Activated T-helper 2 cell treated with anti-CD3 and anti-CD28 coated beads, Interferon-gamma antibody, Interleukin-2, Interleukin-4, amounts not matched to agents 10 μg/mL and 5 μg/mL and 100 μg/mL, durations not matched to agents 14 hours and 24 hours and 36 hours (primary cell): Measurements from ENCODE around the gene NR1H2. TPM values are rescaled to one million over a fixed set of nuclear protein-coding genes. Genes with fewer than 3 reads are reported as not detected.
"Not testable (repeated sequence)": the region's sequence is repeated elsewhere in the genome, so short reads cannot be mapped to it uniquely, and the experiment has no call there.

Source experiments
- DNase-seq: peaks from one replicate; pipeline ENCODE4 v3.0.0; 2021; ENCODE audit warnings: low spot score
- H3K27ac Mint-ChIP-seq: one replicate; pipeline ENCODE4 v1.8.0; 2021; ENCODE audit warnings: mixed read lengths
- H3K27me3 Mint-ChIP-seq: one replicate; pipeline ENCODE4 v1.8.0; 2021; ENCODE audit warnings: low read depth, mixed read lengths
- H3K36me3 Mint-ChIP-seq: one replicate; pipeline ENCODE4 v1.8.0; 2021; ENCODE audit warnings: low read depth, mixed read lengths
- H3K4me1 Mint-ChIP-seq: one replicate; pipeline ENCODE4 v1.8.0; 2021; ENCODE audit warnings: low read depth, mixed read lengths
- H3K4me3 Mint-ChIP-seq: one replicate; pipeline ENCODE4 v1.8.0; 2021; ENCODE audit warnings: low read depth, mild to moderate bottlenecking, moderate library complexity, mixed read lengths
- H3K9me3 Mint-ChIP-seq: one replicate; pipeline ENCODE4 v1.8.0; 2021; ENCODE audit warnings: mixed read lengths
- intact Hi-C: fragments of 100-400 bp; cut with micrococcal nuclease; formaldehyde crosslinking; loops from one replicate; pipeline ENCODE4 v1.15.1; 2023
- total RNA-seq: library from RNA; stranded (reverse); gene quantifications from 2 replicates; pipeline ENCODE4 v1.2.3, GENCODE V29; 2022

The NR1H2 gene
- total RNA-seq, 1 donor from 2014 or later: 79.9 TPM

- DNase-seq: no peak
- H3K9me3 Mint-ChIP-seq: no peaks in the 10 kb centered on the region
- intact Hi-C loops: loop anchor here (5.0 kb wide), 1 partner anchor 45 kb away; the partner anchor contains the start of gene NR1H2
- H3K4me1 Mint-ChIP-seq: peaks cover 52% of the 10 kb centered on the region
- peak overlapping the region; percentile 83 for H3K27ac Mint-ChIP-seq
- H3K4me3 Mint-ChIP-seq: peak overlapping the region; percentile 83
- H3K27me3 Mint-ChIP-seq: peaks cover 5% of the 10 kb centered on the region
- peaks cover 9% of the 10 kb centered on the region for H3K36me3 Mint-ChIP-seq
Measured at GRCh38 chr19:50332244-50333038, 43.8 kb upstream of the NR1H2 start.

- intact Hi-C loops: loop anchor here (5.0 kb wide), 1 partner anchor 44 kb away; the partner anchor contains the start of gene NR1H2
- Mint-ChIP-seq H3K27me3 (no peaks in the 10 kb centered on the region), H3K9me3 (no peaks in the 10 kb centered on the region), H3K36me3 (peaks cover 4% of the 10 kb centered on the region), H3K4me1 (peaks cover 48% of the 10 kb centered on the region), H3K4me3 (peak overlapping the region; percentile 83), H3K27ac (peak overlapping the region; percentile 98)
- peak; percentile 94 for DNase-seq
Measured at GRCh38 chr19:50333235-50333736, 43.0 kb upstream of the NR1H2 start.

DNA sequence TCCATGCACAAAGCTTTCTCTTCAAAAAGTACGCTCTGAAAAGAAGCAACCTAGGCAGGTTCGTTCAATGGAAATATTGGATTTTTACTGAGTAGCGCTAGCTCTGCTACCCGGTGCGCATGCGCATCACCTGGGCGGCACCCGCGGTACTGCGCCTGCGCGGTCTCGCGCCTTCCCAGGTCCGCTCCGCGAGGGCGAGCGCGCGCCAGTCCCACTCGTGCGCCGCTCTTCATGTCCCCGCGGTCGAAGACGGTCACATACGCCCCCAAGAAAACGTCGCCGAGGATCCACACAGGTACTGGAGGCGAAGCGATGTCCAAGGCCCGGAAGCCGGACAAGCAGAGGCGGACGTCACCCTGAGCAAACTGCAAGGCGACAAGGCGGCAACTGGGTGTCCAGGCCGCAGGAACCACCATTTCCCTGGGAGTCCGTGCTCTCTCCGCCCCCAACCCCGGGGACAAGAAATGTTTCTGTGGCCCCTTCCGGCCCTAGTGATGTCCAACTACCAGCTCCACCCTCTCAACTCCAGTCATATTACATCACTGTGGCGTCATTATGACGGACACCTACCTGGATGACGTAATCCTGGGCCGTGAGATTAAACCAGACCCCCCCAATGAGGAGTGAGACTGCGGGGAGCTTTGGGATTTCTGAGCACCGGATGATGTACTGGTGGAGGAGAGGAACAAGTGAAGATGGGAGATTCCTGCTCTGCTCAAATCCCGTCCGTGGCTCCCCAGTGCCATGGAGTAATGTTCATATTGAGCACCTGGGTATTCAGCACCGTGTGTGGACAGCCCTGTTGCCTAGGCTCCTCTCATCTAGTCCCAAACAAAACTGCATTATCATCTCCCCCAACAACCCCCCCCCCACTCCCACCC lies 42.3 kb upstream of the NR1H2 start:
- no peaks in the 10 kb centered on the region for H3K9me3 Mint-ChIP-seq
- peak; percentile 84 for DNase-seq
- H3K4me1 Mint-ChIP-seq: peaks cover 48% of the 10 kb centered on the region
- H3K4me3 Mint-ChIP-seq: peak overlapping the region; percentile 83
- intact Hi-C loops: loop anchor here (5.0 kb wide), 1 partner anchor 43 kb away; the partner anchor contains the start of gene NR1H2
- H3K27me3 Mint-ChIP-seq: no peaks in the 10 kb centered on the region
- H3K36me3 Mint-ChIP-seq: peaks cover 4% of the 10 kb centered on the region
- peak overlapping the region; percentile 98 for H3K27ac Mint-ChIP-seq

DNA sequence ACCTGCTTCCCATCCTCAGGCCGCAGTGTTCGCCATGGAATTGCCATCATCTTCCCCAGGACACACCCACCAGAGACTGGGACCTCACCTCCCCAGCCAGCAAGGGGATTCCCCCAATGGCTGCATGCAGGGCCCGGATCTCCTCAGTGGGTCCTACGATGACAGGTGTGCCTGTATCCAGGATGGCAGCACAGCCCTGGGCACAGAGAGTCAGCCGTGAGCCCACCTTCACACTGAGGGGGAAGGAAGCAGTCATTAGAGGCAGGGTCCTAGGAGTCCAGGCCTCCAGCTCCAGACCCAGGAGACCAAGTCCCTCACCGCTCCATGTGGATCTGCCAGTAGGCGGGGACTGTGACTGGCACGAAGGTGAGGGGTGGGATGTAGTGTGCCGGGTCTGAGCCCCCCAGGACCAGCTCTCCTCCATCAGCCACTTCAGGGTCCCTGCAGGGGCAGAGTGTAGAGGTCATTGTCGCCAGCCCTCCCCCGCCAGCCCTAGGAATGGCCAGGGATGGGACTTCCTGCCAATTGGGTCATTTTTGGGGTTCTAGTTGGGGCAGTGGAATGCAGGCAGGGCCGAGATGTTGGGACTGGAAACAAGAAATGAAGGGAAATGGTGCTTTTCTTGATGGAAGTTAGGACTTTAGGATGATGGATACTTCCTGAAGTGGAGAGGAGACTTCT lies 41.4 kb upstream of the NR1H2 start:
- H3K4me3 Mint-ChIP-seq: peak overlapping the region; percentile 53
- DNase-seq: no peak
- H3K9me3 Mint-ChIP-seq: no peaks in the 10 kb centered on the region
- intact Hi-C loops: loop anchor here (5.0 kb wide), 1 partner anchor 42 kb away; the partner anchor contains the start of gene NR1H2
- H3K27ac Mint-ChIP-seq: peak overlapping the region; percentile 11
- peaks cover 42% of the 10 kb centered on the region for H3K4me1 Mint-ChIP-seq
- H3K36me3 Mint-ChIP-seq: peaks cover 5% of the 10 kb centered on the region
- no peaks in the 10 kb centered on the region for H3K27me3 Mint-ChIP-seq

- H3K27ac Mint-ChIP-seq, H3K4me3 Mint-ChIP-seq, intact Hi-C loops, H3K27me3 Mint-ChIP-seq, DNase-seq, H3K9me3 Mint-ChIP-seq: not testable (repeated sequence)
- peaks cover 29% of the 10 kb centered on the region for H3K4me1 Mint-ChIP-seq
- peaks cover 11% of the 10 kb centered on the region for H3K36me3 Mint-ChIP-seq
Measured at GRCh38 chr19:50337031-50337430, 39.2 kb upstream of the NR1H2 start.

DNA sequence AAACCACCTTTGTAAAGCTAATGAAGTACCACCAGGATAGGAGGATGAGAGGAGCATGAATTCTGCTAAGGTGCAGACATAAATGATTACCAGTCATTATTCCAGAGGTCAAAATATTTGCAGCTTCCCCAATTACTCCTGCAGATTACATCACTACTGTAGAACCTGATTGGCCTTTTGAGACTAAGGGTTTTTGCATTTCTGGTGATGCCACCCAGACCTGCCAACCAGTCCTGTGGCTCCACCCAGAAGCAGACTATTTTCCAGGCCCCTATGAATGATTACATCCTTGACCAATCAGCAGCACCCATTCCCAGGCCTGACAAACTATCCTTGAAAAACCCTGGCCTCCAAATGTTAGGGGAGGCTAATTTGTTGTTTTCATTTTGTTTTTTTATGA lies 35.9 kb upstream of the NR1H2 start:
- intact Hi-C loops: no loop called here
- no peaks in the 10 kb centered on the region for H3K27me3 Mint-ChIP-seq
- no peak for DNase-seq
- H3K4me3 Mint-ChIP-seq: no peak overlapping the region
- H3K9me3 Mint-ChIP-seq: peaks cover 10% of the 10 kb centered on the region
- no peak overlapping the region for H3K27ac Mint-ChIP-seq
- peaks cover 26% of the 10 kb centered on the region for H3K36me3 Mint-ChIP-seq
- peaks cover 13% of the 10 kb centered on the region for H3K4me1 Mint-ChIP-seq

DNA sequence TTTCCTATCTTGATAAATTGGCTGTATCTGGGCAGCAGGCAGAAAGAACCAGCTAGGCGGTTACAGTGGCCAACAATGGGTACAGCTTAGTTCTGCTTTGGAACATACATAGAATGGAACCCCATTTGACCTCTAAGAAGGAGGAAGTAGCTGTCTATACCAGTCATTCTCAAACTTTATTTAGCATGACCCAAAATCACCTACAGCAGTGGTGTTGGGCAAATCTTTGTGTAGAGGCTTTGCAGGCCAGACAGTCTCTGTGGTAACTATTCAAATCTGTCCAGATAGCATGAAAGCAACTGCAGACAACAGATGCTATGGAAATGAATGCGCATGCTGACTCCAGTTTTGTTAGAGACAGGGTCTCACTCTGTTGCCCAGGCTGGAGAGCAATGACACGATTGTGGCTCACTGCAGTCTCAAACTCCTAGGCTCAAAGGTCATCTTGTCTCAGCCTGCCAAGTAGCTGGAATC lies 35.1 kb upstream of the NR1H2 start:
- Mint-ChIP-seq H3K27ac (no peak overlapping the region), H3K27me3 (no peaks in the 10 kb centered on the region), H3K36me3 (peaks cover 29% of the 10 kb centered on the region), H3K9me3 (peaks cover 12% of the 10 kb centered on the region), H3K4me1 (peaks cover 8% of the 10 kb centered on the region), H3K4me3 (no peak overlapping the region)
- intact Hi-C loops: no loop called here
- no peak for DNase-seq

- Mint-ChIP-seq H3K27me3 (no peaks in the 10 kb centered on the region), H3K4me1 (peaks cover 31% of the 10 kb centered on the region), H3K27ac (no peak overlapping the region), H3K36me3 (peaks cover 30% of the 10 kb centered on the region), H3K4me3 (no peak overlapping the region), H3K9me3 (peaks cover 14% of the 10 kb centered on the region)
- DNase-seq: no peak
- intact Hi-C loops: no loop called here
Measured at GRCh38 chr19:50344661-50345318, 31.5 kb upstream of the NR1H2 start.

DNA sequence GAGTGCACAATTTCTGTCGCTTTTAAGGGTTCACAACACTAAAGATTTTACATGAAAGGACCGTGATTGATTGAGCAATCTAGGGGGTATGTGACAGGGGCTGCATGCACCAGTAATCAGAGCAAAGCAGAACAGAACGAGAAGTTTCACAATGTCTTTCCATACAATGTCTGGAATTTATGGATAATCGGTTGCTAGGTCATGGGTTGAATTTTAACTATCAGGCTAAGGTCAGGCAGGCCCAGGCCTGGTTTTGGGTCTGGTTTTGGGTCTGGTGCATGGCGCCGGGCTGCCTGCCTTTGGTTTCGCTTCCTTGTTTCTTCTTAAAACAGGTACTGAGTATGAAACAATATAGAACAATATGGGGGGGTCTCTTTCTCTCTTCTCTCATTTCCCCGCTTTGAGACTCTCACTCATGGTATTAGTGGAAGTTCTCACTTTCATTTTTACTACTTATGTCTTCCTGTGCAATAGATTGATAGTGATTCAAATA lies 29.1 kb upstream of the NR1H2 start:
- H3K9me3 Mint-ChIP-seq: peaks cover 14% of the 10 kb centered on the region
- H3K27ac Mint-ChIP-seq: peak overlapping the region; percentile 90
- H3K27me3 Mint-ChIP-seq, DNase-seq: not testable (repeated sequence)
- peak overlapping the region; percentile 60 for H3K4me3 Mint-ChIP-seq
- H3K4me1 Mint-ChIP-seq: peaks cover 31% of the 10 kb centered on the region
- peaks cover 24% of the 10 kb centered on the region for H3K36me3 Mint-ChIP-seq
- intact Hi-C loops: loop anchor here (2.0 kb wide), 1 partner anchor 16 kb away; no protein-coding TSS in a partner anchor

DNA sequence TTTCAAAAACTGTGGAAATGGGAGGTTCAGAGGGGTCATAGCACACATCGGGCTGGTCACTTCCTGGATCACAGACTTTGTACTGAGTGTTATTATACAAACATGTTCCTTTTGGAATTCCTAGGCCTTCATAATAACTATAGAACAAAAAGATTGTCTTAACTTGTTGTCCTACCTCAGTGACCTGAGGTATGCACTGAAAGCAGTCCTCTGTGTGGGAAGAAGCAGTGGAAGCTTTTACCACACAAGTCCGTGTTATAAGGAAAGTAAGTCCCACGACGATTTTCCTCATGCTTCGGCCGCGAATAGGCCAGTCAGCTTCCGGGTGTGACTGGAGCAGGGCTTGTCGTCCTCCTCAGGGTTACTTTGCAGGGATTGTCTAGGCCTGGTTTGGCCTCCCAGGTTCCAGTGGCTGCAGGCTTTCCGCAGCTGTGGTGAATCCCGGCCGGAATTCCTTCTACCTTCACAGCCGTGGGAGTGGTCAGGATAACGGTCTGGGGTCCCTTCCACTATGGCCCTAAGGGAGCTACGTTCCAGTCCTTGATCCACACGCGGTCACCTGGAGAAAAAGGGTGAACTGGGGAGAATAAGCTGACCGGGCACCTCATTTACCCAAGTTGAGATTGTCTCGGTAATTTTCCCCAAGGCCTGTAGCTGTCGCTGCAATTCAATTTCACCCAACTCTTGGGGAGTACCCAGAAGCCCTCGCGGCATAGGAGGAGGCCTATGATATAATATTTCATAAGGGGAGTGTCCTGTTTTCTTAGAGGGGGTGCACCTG lies 26.8 kb upstream of the NR1H2 start:
- H3K36me3 Mint-ChIP-seq: peaks cover 16% of the 10 kb centered on the region
- no peak overlapping the region for H3K4me3 Mint-ChIP-seq
- H3K27me3 Mint-ChIP-seq: no peaks in the 10 kb centered on the region
- peaks cover 29% of the 10 kb centered on the region for H3K4me1 Mint-ChIP-seq
- intact Hi-C loops: no loop called here
- H3K9me3 Mint-ChIP-seq: peaks cover 11% of the 10 kb centered on the region
- H3K27ac Mint-ChIP-seq: no peak overlapping the region
- no peak for DNase-seq

GRCh38 chr19:50352242-50352641 lies 24.0 kb upstream of the NR1H2 start:
- no peak for DNase-seq
- Mint-ChIP-seq H3K36me3 (peaks cover 2% of the 10 kb centered on the region), H3K9me3 (no peaks in the 10 kb centered on the region), H3K4me1 (peaks cover 17% of the 10 kb centered on the region), H3K27me3 (no peaks in the 10 kb centered on the region), H3K27ac (no peak overlapping the region), H3K4me3 (no peak overlapping the region)
- intact Hi-C loops: no loop called here
